GM12878 (cell line): ENCODE measurements around the gene RP9. TPM values are rescaled to one million over a fixed set of nuclear protein-coding genes. Genes with fewer than 3 reads are reported as not detected.

Experiments
- ATAC-seq: fragments of 200-7000 bp; cut with Tn5 transposase; 3 replicates; pipeline ENCODE4 v1.9.1; 2020; ENCODE audit warnings: mild to moderate bottlenecking, moderate library complexity
- BruUV-seq: library from RNA; stranded (reverse); fragments of 400-500 nt; replicated peaks from 2 replicates; lab custom pipeline; 2021; lab: Mats Ljungman, UMichigan
- CTCF ChIA-PET: fragments of 300-600 bp; sonication (Branson Sonifier 250); formaldehyde crosslinking; extraction: SDS; loops from one replicate; lab custom pipeline; 2021; ENCODE audit warnings: inconsistent platforms; lab: Yijun Ruan, JAX
- POLR2A ChIA-PET: fragments of 350-600 bp; formaldehyde crosslinking; extraction: SDS; loops from one replicate; lab custom pipeline; 2021; ENCODE audit warnings: inconsistent platforms; lab: Charles Lee
- RAD21 ChIA-PET: fragments of 300-600 bp; sonication (Branson Sonifier 250); formaldehyde crosslinking; loops from one replicate; lab custom pipeline; 2023; ENCODE audit warnings: antibody characterized with exemption; ENCODE audit not compliant: unreplicated experiment; lab: Charles Lee
- SMC1A ChIA-PET: fragments of 300-600 bp; sonication (Branson Sonifier 250); formaldehyde crosslinking; loops from one replicate; lab custom pipeline; 2023; ENCODE audit not compliant: unreplicated experiment, uncharacterized antibody; lab: Charles Lee
- DNase-seq: peaks from one replicate; pipeline ENCODE4 v3.0.0-alpha.2; 2011; ENCODE audit warnings: low read depth, low spot score
- FAIRE-seq: peaks from 3 replicates; lab custom pipeline; 2011; peaks lifted over from hg19 to GRCh38; lab: Jason Lieb, UNC
- H2AFZ ChIP-seq: 2 replicates; pipeline ENCODE4 v1.6.0; 2011; ENCODE audit warnings: low read depth, low read length, control low read depth; ENCODE audit not compliant: control insufficient read depth
- H3K27ac ChIP-seq: 2 replicates; pipeline ENCODE4 v1.5.1; 2011; ENCODE audit warnings: control low read depth; ENCODE audit not compliant: control insufficient read depth, insufficient read depth
- H3K27me3 ChIP-seq, 2 experiments: replicated peaks in 1 of 2; 2 replicates each; pipeline versions ENCODE4 v1.6.0 to v1.6.1; 2011; ENCODE audit warnings: low read length in 1 of 2; ENCODE audit not compliant: control insufficient read depth in 2 of 2, insufficient read depth in 2 of 2
- H3K36me3 ChIP-seq, 2 experiments: 2 replicates each; pipeline ENCODE4 v1.5.1; 2011; ENCODE audit warnings: low read length in 1 of 2; ENCODE audit not compliant: control insufficient read depth in 2 of 2, insufficient read depth in 2 of 2
- H3K4me1 ChIP-seq: 2 replicates; pipeline ENCODE4 v1.6.1; 2011; ENCODE audit warnings: mild to moderate bottlenecking, low read length, moderate library complexity, mixed read lengths; ENCODE audit not compliant: control insufficient read depth, insufficient read depth
- H3K4me2 ChIP-seq: 2 replicates; pipeline ENCODE4 v1.6.0; 2011; ENCODE audit warnings: control low read depth; ENCODE audit not compliant: control insufficient read depth, insufficient read depth
- H3K4me3 ChIP-seq: fragments of 200-600 bp; sonication (generic); 2 replicates; pipeline ENCODE4 v1.5.1; 2016
- H3K79me2 ChIP-seq: 2 replicates; pipeline ENCODE4 v1.6.0; 2011; ENCODE audit warnings: low read length; ENCODE audit not compliant: control insufficient read depth, insufficient read depth
- H3K9ac ChIP-seq: 2 replicates; pipeline ENCODE4 v1.8.0; 2011; ENCODE audit warnings: low read length, control low read depth, mixed read lengths; ENCODE audit not compliant: control insufficient read depth, insufficient read depth
- H3K9me3 ChIP-seq: replicated peaks from 3 replicates; pipeline ENCODE4 v1.5.1; 2011; ENCODE audit warnings: mild to moderate bottlenecking, low read length; ENCODE audit not compliant: control insufficient read depth, insufficient read depth
- H4K20me1 ChIP-seq: 2 replicates; pipeline ENCODE4 v1.6.0; 2011; ENCODE audit not compliant: control insufficient read depth, insufficient read depth
- CHD1 ChIP-seq: IDR thresholded peaks from 2 replicates; pipeline ENCODE4 v1.6.1; 2012; ENCODE audit warnings: low read depth, low read length, improper control_type of control experiment
- IKZF1 ChIP-seq: fragments of 450-650 bp; conservative IDR thresholded peaks from 2 replicates; pipeline ENCODE4 v1.6.1; 2017; ENCODE audit warnings: antibody characterized with exemption, mild to moderate bottlenecking
- MEF2B ChIP-seq: fragments of 450-650 bp; IDR thresholded peaks from 2 replicates; pipeline ENCODE4 v1.6.1; 2018; ENCODE audit warnings: mild to moderate bottlenecking, moderate library complexity; ENCODE audit not compliant: partially characterized antibody, poor library complexity, severe bottlenecking
- MYB ChIP-seq: fragments of 150-350 bp; IDR thresholded peaks from 2 replicates; pipeline ENCODE4 v1.6.1; 2014; ENCODE audit warnings: mild to moderate bottlenecking, low read depth, low read length, borderline replicate concordance
- NFIC ChIP-seq: IDR thresholded peaks from 2 replicates; pipeline ENCODE4 v1.6.1; 2012; ENCODE audit warnings: low read depth, mild to moderate bottlenecking, inconsistent platforms, low read length, moderate library complexity
- RBBP5 ChIP-seq: fragments of 200-600 bp; sonication (generic); conservative IDR thresholded peaks from 2 replicates; pipeline ENCODE4 v1.6.1; 2016
- SMC3 ChIP-seq: IDR thresholded peaks from 2 replicates; pipeline ENCODE4 v1.6.1; 2011; ENCODE audit warnings: low read length, improper control_type of control experiment, borderline replicate concordance
- SRF ChIP-seq, 2 experiments: IDR thresholded peaks; 2 replicates each; pipeline ENCODE4 v1.6.1; 2011; ENCODE audit warnings: low read depth in 2 of 2, low read length in 2 of 2, mild to moderate bottlenecking in 1 of 2, moderate library complexity in 1 of 2
- TARDBP ChIP-seq: IDR thresholded peaks from 2 replicates; pipeline ENCODE4 v1.6.1; 2016; ENCODE audit warnings: borderline replicate concordance
- YY1 ChIP-seq: IDR thresholded peaks from 2 replicates; pipeline ENCODE4 v1.6.1; 2011; ENCODE audit warnings: low read depth, mild to moderate bottlenecking, low read length
- ZNF384 ChIP-seq: IDR thresholded peaks from 2 replicates; pipeline ENCODE4 v1.6.1; 2012; ENCODE audit warnings: low read depth, mild to moderate bottlenecking, low read length, improper control_type of control experiment, borderline replicate concordance
- WGBS: methylation state at CpG from one replicate; pipeline ENCODE4 v1.1.6; 2016; ENCODE audit warnings: low lambda C conversion rate; ENCODE audit not compliant: insufficient replicate concordance, insufficient coverage; ENCODE audit errors: missing lambda C conversion rate; 5-methylcytosine and 5-hydroxymethylcytosine counted together
- in situ Hi-C: fragments of 300-500 bp; cut with MboI; formaldehyde crosslinking; loops from 9 replicates; pipeline ENCODE4 v1.14.3; 2018; ENCODE audit warnings: mixed read lengths
- intact Hi-C: fragments of 100-400 bp; cut with micrococcal nuclease; formaldehyde crosslinking; loops from one replicate; pipeline ENCODE4 v1.14.2; 2022; ENCODE audit not compliant: unreplicated experiment
- polyA plus RNA-seq, 11 experiments: library from polyadenylated mRNA; depleted of rRNA in 4 of 11; unstranded in 6 of 11; stranded (reverse) in 5 of 11; fragments of >200 nt; fragmentation: Nextera tagmentation in 4 of 11; fragmentation: Illumina TruSeq in 1 of 11; extraction: Ambion mirVana in 4 of 11; extraction: Trizol in 1 of 11; gene quantifications; 1 replicate in 1 of 11; 2 replicates in 10 of 11; pipeline versions ENCODE4 v1.2.1 to v1.2.3, GENCODE V29; 2011 to 2016; ENCODE audit warnings: inconsistent platforms in 2 of 11, missing spikeins in 2 of 11, low read depth in 1 of 11
- total RNA-seq, 4 experiments: library from RNA; depleted of rRNA in 3 of 4; stranded (reverse); fragments of >200 nt in 3 of 4; fragmentation: Illumina TruSeq in 1 of 4; extraction: Trizol in 1 of 4; gene quantifications; 2 replicates each; pipeline versions ENCODE4 v1.2.1 to v1.2.3, GENCODE V29; 2013 to 2021
- TF ChIP-seq, protein P1 (sequence below): fragments of 450-650 bp; IDR thresholded peaks from 2 replicates; pipeline ENCODE4 v1.6.1; 2017; ENCODE audit warnings: low read depth, mild to moderate bottlenecking, moderate library complexity
- TF ChIP-seq, protein P2 (sequence below): IDR thresholded peaks from 2 replicates; pipeline ENCODE4 v1.6.1; 2012; ENCODE audit warnings: low read depth, low read length, improper control_type of control experiment
- TF ChIP-seq, protein P3 (sequence below): fragments of 450-650 bp; IDR thresholded peaks from 2 replicates; pipeline ENCODE4 v1.6.1; 2017; ENCODE audit warnings: mild to moderate bottlenecking, moderate library complexity

Gene RP9
- total and polyA plus RNA-seq, 10 of the 15 experiments (the other 5 are each of a cell fraction or from before 2014, with no cell fraction given), result 7.6 to 25.3 (median 16.9) TPM

DNA sequence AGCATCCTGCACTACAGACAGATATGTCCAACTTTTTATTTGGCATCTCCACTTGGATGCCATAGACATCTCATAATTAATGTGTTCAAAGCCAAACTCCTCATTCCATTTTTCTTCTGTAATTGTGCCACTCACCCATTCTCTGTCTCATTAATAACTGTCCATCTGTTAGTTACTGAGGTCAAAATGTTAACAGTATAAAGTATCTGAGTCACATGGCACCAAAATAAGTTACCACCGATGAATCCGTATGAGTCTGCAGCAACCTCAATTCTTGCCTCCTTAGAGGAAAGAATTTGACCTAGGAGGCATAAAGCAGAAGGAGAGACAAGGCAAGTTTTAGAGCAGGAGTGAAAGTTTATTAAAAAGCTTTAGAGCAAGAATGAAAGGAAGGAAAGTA lies 30.1 kb downstream of the RP9 start (continued):
- TF ChIP-seq, protein P1, sequence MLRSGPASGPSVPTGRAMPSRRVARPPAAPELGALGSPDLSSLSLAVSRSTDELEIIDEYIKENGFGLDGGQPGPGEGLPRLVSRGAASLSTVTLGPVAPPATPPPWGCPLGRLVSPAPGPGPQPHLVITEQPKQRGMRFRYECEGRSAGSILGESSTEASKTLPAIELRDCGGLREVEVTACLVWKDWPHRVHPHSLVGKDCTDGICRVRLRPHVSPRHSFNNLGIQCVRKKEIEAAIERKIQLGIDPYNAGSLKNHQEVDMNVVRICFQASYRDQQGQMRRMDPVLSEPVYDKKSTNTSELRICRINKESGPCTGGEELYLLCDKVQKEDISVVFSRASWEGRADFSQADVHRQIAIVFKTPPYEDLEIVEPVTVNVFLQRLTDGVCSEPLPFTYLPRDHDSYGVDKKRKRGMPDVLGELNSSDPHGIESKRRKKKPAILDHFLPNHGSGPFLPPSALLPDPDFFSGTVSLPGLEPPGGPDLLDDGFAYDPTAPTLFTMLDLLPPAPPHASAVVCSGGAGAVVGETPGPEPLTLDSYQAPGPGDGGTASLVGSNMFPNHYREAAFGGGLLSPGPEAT, result no peak
- TF ChIP-seq IKZF1, result no peak
- TF ChIP-seq, protein P2, sequence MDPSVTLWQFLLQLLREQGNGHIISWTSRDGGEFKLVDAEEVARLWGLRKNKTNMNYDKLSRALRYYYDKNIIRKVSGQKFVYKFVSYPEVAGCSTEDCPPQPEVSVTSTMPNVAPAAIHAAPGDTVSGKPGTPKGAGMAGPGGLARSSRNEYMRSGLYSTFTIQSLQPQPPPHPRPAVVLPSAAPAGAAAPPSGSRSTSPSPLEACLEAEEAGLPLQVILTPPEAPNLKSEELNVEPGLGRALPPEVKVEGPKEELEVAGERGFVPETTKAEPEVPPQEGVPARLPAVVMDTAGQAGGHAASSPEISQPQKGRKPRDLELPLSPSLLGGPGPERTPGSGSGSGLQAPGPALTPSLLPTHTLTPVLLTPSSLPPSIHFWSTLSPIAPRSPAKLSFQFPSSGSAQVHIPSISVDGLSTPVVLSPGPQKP, result no peak
- no peak for TF ChIP-seq YY1

DNA sequence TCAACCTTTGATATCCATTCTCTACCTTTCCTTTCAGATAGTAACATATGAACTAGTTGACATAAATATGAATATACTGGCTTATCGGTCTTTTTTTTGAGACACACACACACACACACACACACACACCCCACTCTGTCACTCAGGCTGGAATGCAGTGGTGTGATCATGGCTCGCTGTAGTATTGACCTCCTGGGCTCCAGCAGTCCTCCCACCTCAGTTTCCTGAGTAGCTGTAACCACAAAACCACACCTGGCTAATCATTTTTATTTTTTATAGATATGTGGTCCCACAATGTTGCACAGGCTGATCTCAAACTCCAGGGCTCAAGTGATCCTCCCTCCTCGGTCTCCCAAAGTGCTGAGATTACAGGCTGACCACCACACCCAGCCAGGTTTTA lies 32.5 kb downstream of the RP9 start:
- in situ Hi-C loops, result no loop called here
- Histone ChIP-seq H3K9ac (no peak overlapping the region), H4K20me1 (no peaks in the 10 kb centered on the region), H2AFZ (no peak overlapping the region), H3K27me3 (peaks cover 0 to 2% of the 10 kb centered on the region in 2 experiments; a peak in 2 of 4 replicates), H3K79me2 (no peaks in the 10 kb centered on the region), H3K4me2 (no peak overlapping the region), H3K4me3 (no peak overlapping the region), H3K36me3 (no peaks in the 10 kb centered on the region), H3K27ac (no peak overlapping the region), H3K4me1 (no peaks in the 10 kb centered on the region), H3K9me3 (no peaks in the 10 kb centered on the region; the same call in 2 of the 3 replicates)
- ChIA-PET RAD21 (no interaction called here), CTCF (interaction anchor here (0.6 to 2.4 kb wide), 5 partner anchors 15 to 1758 kb away, joined by 3 to 12 read pairs (median 3); partner anchors contain the start of gene LSM5), SMC1A (no interaction called here), POLR2A (no interaction called here)
- DNase-seq, result no peak
- intact Hi-C loops, result no loop called here
- BruUV-seq, result no TSS peak
- WGBS, result 15% methylated on average over 3 of the region's 3 CpGs
- TF ChIP-seq MEF2B (no peak), TARDBP (no peak), SRF (IDR thresholded peaks at IDR 0.05; ENCODE audit: low read depth in 2 of 2, low read length in 2 of 2) (no peak), RBBP5 (no peak), MYB (no peak), ZNF384 (no peak), SMC3 (no peak), NFIC (no peak), CHD1 (no peak)
- TF ChIP-seq, protein P1, result no peak
- TF ChIP-seq, protein P3, sequence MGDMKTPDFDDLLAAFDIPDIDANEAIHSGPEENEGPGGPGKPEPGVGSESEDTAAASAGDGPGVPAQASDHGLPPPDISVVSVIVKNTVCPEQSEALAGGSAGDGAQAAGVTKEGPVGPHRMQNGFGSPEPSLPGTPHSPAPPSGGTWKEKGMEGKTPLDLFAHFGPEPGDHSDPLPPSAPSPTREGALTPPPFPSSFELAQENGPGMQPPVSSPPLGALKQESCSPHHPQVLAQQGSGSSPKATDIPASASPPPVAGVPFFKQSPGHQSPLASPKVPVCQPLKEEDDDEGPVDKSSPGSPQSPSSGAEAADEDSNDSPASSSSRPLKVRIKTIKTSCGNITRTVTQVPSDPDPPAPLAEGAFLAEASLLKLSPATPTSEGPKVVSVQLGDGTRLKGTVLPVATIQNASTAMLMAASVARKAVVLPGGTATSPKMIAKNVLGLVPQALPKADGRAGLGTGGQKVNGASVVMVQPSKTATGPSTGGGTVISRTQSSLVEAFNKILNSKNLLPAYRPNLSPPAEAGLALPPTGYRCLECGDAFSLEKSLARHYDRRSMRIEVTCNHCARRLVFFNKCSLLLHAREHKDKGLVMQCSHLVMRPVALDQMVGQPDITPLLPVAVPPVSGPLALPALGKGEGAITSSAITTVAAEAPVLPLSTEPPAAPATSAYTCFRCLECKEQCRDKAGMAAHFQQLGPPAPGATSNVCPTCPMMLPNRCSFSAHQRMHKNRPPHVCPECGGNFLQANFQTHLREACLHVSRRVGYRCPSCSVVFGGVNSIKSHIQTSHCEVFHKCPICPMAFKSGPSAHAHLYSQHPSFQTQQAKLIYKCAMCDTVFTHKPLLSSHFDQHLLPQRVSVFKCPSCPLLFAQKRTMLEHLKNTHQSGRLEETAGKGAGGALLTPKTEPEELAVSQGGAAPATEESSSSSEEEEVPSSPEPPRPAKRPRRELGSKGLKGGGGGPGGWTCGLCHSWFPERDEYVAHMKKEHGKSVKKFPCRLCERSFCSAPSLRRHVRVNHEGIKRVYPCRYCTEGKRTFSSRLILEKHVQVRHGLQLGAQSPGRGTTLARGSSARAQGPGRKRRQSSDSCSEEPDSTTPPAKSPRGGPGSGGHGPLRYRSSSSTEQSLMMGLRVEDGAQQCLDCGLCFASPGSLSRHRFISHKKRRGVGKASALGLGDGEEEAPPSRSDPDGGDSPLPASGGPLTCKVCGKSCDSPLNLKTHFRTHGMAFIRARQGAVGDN, result no peak
- FAIRE-seq, result no peak
- no peak for ATAC-seq
